ENCODE measurements around the gene DLX3.
A peak's percentile ranks its signal among the peaks of the same experiment; 100 is the strongest.

DNA sequence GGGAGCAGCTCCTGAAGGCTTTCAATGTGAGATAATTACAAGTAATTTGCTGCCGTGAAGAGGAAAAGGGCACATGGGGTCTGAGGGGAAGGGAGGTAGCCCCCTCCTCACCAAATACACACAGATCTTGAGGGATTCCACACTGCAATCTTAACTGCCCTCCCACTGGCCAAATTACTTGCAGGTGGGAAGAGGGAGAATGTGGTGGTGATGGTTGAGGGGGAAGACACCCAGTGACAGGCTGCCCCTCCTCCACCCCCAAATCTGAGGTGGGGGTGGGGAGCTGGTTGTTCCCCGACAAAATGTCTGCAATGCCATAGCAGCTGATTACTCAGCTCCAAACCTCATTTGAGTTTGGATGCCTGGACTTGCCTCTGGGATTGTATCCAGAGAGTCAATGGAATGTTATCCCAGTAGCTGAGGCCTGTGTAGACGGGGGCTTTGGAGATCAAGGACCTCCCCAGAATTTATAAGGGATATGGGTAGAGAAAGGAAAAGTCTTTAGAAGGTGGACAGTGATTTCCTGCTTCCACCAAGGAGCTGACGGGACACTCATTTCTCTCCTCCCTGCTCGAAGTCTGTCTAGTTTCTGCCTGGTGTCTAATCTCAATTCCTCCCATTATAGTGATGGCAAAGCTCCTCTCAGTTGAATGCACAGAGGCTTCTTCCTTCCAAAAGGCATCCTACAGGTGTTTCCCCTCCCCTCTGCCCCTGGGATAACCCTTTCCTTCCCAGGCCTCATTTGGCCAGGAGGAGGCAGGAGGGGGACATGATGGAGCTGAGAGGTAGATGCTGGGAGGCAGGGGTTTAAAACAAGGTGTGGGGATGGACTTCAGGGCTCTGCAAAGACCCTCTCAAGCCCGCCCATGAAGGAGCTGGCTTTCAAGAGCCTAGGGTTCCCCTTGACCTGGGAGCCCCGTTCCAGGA, 17.3 kb downstream of the DLX3 start:
- no peak for TF ChIP-seq EZH2phosphoT487 (IDR thresholded peaks at IDR 0.05; ENCODE audit: borderline replicate concordance, low read length)
- TF ChIP-seq, protein P1, sequence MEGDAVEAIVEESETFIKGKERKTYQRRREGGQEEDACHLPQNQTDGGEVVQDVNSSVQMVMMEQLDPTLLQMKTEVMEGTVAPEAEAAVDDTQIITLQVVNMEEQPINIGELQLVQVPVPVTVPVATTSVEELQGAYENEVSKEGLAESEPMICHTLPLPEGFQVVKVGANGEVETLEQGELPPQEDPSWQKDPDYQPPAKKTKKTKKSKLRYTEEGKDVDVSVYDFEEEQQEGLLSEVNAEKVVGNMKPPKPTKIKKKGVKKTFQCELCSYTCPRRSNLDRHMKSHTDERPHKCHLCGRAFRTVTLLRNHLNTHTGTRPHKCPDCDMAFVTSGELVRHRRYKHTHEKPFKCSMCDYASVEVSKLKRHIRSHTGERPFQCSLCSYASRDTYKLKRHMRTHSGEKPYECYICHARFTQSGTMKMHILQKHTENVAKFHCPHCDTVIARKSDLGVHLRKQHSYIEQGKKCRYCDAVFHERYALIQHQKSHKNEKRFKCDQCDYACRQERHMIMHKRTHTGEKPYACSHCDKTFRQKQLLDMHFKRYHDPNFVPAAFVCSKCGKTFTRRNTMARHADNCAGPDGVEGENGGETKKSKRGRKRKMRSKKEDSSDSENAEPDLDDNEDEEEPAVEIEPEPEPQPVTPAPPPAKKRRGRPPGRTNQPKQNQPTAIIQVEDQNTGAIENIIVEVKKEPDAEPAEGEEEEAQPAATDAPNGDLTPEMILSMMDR (conservative IDR thresholded peaks at IDR 0.05; ENCODE audit: low read depth, low read length) = 0 out of 2 replicates have a peak, but pooled peaks have one; percentile 12
